PC-9 (cell line): ENCODE results near the gene USP22. TPM values are rescaled to one million over a fixed set of nuclear protein-coding genes. Genes with fewer than 3 reads are reported as not detected.

ENCODE experiments used
- BruUV-seq: library from RNA; stranded (reverse); fragments of 400-500 nt; replicated peaks from 2 replicates; lab custom pipeline; 2021; lab: Mats Ljungman, UMichigan
- CTCF ChIA-PET: fragments of 300-600 bp; sonication (Branson Sonifier 250); formaldehyde crosslinking; loops from one replicate; lab custom pipeline; 2022; ENCODE audit warnings: antibody characterized with exemption; lab: Charles Lee
- POLR2A ChIA-PET: fragments of 300-600 bp; sonication (Branson Sonifier 250); formaldehyde crosslinking; loops from one replicate; lab custom pipeline; 2022; ENCODE audit warnings: antibody characterized with exemption; ENCODE audit not compliant: unreplicated experiment; lab: Charles Lee
- DNase-seq, 2 experiments: peaks; one replicate each; pipeline versions ENCODE4 v3.0.0 to v3.0.0-alpha.2; 2015 to 2022; ENCODE audit warnings: mixed read lengths in 1 of 2
- H2AFZ ChIP-seq: fragments of 200-600 bp; sonication (generic); 2 replicates; pipeline ENCODE4 v1.8.1; 2017; ENCODE audit warnings: antibody characterized with exemption
- H3F3A ChIP-seq: fragments of 200-600 bp; sonication (generic); 2 replicates; pipeline ENCODE4 v1.8.1; 2017; ENCODE audit warnings: antibody characterized with exemption, mild to moderate bottlenecking, low read depth; ENCODE audit not compliant: insufficient read depth
- H3K27ac ChIP-seq: fragments of 200-600 bp; sonication (generic); 2 replicates; pipeline ENCODE4 v1.6.1; 2016; ENCODE audit warnings: mixed run types
- H3K27me3 ChIP-seq: fragments of 200-600 bp; sonication (generic); 2 replicates; pipeline ENCODE4 v1.6.1; 2016; ENCODE audit warnings: low read depth, mixed run types; ENCODE audit not compliant: insufficient read depth
- H3K36me3 ChIP-seq: fragments of 200-600 bp; sonication (generic); 2 replicates; pipeline ENCODE4 v1.6.1; 2016; ENCODE audit warnings: low read depth, mixed run types
- H3K4me1 ChIP-seq: fragments of 200-600 bp; sonication (generic); replicated peaks from 2 replicates; pipeline ENCODE4 v1.6.1; 2016; ENCODE audit warnings: mixed run types; ENCODE audit not compliant: insufficient read depth
- H3K4me2 ChIP-seq: fragments of 200-600 bp; sonication (generic); 2 replicates; pipeline ENCODE4 v1.6.1; 2017; ENCODE audit warnings: mixed run types
- H3K4me3 ChIP-seq: fragments of 200-600 bp; sonication (generic); 2 replicates; pipeline ENCODE4 v1.6.1; 2016; ENCODE audit warnings: mixed run types
- H3K79me2 ChIP-seq: fragments of 200-600 bp; sonication (generic); 2 replicates; pipeline ENCODE4 v1.6.1; 2017; ENCODE audit warnings: low read depth, mixed run types
- H3K9me2 ChIP-seq: fragments of 200-600 bp; sonication (generic); 2 replicates; pipeline ENCODE4 v1.8.1; 2017; ENCODE audit warnings: mild to moderate bottlenecking; ENCODE audit not compliant: insufficient read depth
- H3K9me3 ChIP-seq: fragments of 200-600 bp; sonication (generic); 2 replicates; pipeline ENCODE4 v1.8.1; 2016; ENCODE audit warnings: low read depth; ENCODE audit not compliant: insufficient read depth
- H4K20me1 ChIP-seq: fragments of 200-600 bp; sonication (generic); 2 replicates; pipeline ENCODE4 v1.8.1; 2017; ENCODE audit not compliant: insufficient read depth
- EZH2 ChIP-seq: fragments of 200-600 bp; sonication (generic); IDR thresholded peaks from 2 replicates; pipeline ENCODE4 v1.8.0; 2017; ENCODE audit warnings: antibody characterized with exemption, low read depth
- intact Hi-C: fragments of 100-400 bp; cut with micrococcal nuclease; formaldehyde crosslinking; loops from one replicate; pipeline ENCODE4 v1.10.0; 2022; ENCODE audit not compliant: unreplicated experiment
- total RNA-seq: library from RNA; stranded (reverse); gene quantifications from 2 replicates; pipeline ENCODE4 v1.2.3, GENCODE V29; 2021
- TF ChIP-seq, protein P1 (sequence below): fragments of 200-600 bp; sonication (generic); conservative IDR thresholded peaks from 2 replicates; pipeline ENCODE4 v1.6.1; 2017; ENCODE audit warnings: mixed run types, antibody characterized with exemption, mild to moderate bottlenecking, moderate library complexity

The USP22 gene
- total RNA-seq, 1 experiment from 2014 or later: 296 TPM

DNA sequence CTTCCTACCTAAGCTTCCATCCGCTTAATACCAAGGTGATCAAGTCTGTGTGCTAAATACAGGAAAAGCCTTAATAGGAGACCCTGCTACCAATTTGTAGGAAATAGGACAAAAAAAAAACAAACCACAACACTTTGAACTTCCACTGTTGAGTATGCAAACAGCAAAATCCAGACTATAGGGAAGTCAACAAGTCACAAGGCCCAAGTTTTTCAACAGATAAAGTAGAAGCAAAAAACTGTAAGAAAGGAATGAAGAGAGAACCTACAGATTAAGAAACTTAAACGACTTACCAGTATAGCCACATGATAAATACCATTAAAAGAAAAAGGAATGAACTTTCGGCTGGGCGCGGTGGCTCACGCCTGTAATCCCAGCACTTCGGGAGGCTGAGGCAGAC is 7.4 kb downstream of the USP22 start:
- H3K27me3 ChIP-seq: no peaks in the 10 kb centered on the region
- H3F3A ChIP-seq: peaks cover 12% of the 10 kb centered on the region; the same call in 1 of the 2 replicates
- H2AFZ ChIP-seq: no peak overlapping the region
- H3K9me3 ChIP-seq: no peaks in the 10 kb centered on the region
- POLR2A ChIA-PET: no interaction called here
- BruUV-seq: no TSS peak
- H4K20me1 ChIP-seq: peaks cover 97% of the 10 kb centered on the region
- intact Hi-C loops: no loop called here
- CTCF ChIA-PET: no interaction called here
- H3K27ac ChIP-seq: no peak overlapping the region
- no peak overlapping the region for H3K4me3 ChIP-seq
- TF ChIP-seq, protein P1, sequence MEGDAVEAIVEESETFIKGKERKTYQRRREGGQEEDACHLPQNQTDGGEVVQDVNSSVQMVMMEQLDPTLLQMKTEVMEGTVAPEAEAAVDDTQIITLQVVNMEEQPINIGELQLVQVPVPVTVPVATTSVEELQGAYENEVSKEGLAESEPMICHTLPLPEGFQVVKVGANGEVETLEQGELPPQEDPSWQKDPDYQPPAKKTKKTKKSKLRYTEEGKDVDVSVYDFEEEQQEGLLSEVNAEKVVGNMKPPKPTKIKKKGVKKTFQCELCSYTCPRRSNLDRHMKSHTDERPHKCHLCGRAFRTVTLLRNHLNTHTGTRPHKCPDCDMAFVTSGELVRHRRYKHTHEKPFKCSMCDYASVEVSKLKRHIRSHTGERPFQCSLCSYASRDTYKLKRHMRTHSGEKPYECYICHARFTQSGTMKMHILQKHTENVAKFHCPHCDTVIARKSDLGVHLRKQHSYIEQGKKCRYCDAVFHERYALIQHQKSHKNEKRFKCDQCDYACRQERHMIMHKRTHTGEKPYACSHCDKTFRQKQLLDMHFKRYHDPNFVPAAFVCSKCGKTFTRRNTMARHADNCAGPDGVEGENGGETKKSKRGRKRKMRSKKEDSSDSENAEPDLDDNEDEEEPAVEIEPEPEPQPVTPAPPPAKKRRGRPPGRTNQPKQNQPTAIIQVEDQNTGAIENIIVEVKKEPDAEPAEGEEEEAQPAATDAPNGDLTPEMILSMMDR: no peak
- no peak for TF ChIP-seq EZH2
- H3K79me2 ChIP-seq: peaks cover 100% of the 10 kb centered on the region
- H3K4me1 ChIP-seq: peaks cover 8% of the 10 kb centered on the region
- peaks cover 31% of the 10 kb centered on the region for H3K36me3 ChIP-seq
- no peak overlapping the region for H3K4me2 ChIP-seq
- DNase-seq: no peak
- no peaks in the 10 kb centered on the region for H3K9me2 ChIP-seq

DNA sequence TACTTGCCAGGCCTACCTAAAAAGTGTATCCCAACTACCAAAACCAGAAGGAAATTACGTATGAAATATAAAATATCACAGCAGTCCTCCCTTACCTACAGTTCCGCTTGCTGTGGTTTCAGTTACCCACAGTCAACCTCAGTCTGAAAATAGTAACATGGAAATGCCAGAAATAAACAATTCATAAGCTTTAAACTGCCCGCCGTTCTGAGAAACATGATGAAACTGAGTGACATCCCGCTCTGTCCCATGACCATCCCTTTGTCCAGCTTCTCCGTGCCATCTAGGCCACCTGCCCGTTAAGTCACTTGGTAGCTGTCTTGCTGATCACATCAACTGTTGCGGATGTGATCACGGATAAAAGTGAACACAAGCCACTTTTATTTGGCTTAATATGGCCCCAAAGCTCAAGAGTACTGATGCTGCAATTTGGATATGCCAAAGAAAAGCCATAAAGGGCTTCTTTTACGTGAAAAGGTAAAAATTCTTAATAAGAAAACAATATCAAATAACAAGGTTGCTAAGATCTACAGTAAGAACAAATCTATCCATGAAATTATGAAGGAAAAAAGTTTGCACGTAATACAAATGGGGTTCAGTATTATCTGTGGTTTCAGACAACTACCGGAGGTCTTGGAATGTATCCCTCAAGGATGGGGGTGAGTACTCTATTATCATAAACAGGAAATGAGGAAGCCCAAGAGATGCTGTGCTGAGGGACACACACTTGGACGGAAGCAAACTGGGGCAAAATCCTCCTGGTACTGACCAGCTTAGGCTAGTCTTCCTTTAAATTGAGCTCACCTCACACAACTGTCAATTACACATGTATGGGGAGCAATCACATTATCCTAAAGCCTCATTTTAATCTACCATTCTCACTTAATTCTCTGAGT is 8.2 kb downstream of the USP22 start:
- Histone ChIP-seq H3K4me1 (0 out of 2 replicates have a peak, but pooled peaks cover under 1% of the 10 kb centered on the region), H3K36me3 (peaks cover 29% of the 10 kb centered on the region), H3K9me3 (no peaks in the 10 kb centered on the region), H2AFZ (no peak overlapping the region), H3K4me2 (no peak overlapping the region), H3K4me3 (no peak overlapping the region), H3F3A (peaks cover 11% of the 10 kb centered on the region; the same call in 1 of the 2 replicates), H3K27me3 (no peaks in the 10 kb centered on the region), H3K9me2 (no peaks in the 10 kb centered on the region), H3K27ac (no peak overlapping the region), H3K79me2 (peaks cover 100% of the 10 kb centered on the region), H4K20me1 (peaks cover 97% of the 10 kb centered on the region)
- ChIA-PET CTCF (interaction anchor here (1.1 kb wide), 1 partner anchor 9 kb away, joined by 5 read pairs; the partner anchor contains the start of gene USP22), POLR2A (no interaction called here)
- TF ChIP-seq, protein P1: no peak
- TF ChIP-seq EZH2: no peak
- BruUV-seq: no TSS peak
- no peak for DNase-seq
- intact Hi-C loops: no loop called here

DNA sequence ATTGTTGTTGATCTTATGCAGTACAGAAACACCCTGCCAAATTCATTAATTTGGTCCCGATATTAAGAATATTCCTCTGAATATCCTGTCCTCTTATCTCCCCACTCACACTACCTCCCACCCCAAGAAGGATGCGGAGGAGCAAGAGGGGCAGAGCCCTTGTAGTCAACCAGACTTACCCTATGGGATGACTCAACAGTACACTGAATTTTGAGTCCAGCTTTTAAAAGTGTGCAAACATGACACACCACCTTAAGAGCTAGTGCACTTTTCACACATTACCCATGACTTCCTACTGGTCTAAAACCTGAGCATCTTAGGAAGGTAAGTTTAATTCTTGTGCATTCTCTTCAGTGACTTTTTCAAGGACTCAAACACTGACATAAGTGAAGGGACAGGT is 9.5 kb downstream of the USP22 start:
- Histone ChIP-seq H3K36me3 (peaks cover 25% of the 10 kb centered on the region), H3K4me2 (no peak overlapping the region), H3K4me3 (no peak overlapping the region), H4K20me1 (peaks cover 97% of the 10 kb centered on the region), H3F3A (peaks cover 16% of the 10 kb centered on the region; the same call in 1 of the 2 replicates), H3K9me3 (no peaks in the 10 kb centered on the region), H3K9me2 (no peaks in the 10 kb centered on the region), H2AFZ (no peak overlapping the region), H3K27ac (no peak overlapping the region), H3K4me1 (no peaks in the 10 kb centered on the region), H3K79me2 (peaks cover 100% of the 10 kb centered on the region), H3K27me3 (no peaks in the 10 kb centered on the region)
- no peak for DNase-seq
- ChIA-PET POLR2A (no interaction called here), CTCF (interaction anchor here (1.1 kb wide), 1 partner anchor 10 kb away, joined by 5 read pairs; the partner anchor contains the start of gene USP22)
- intact Hi-C loops: no loop called here
- BruUV-seq: no TSS peak
- TF ChIP-seq, protein P1: no peak
- no peak for TF ChIP-seq EZH2
